Stimulated activated CD4-positive, alpha-beta T cell treated with anti-CD3 and anti-CD28 coated beads, Interleukin-4, amount 100 ng/mL, for 24 hours (primary cell): ENCODE results near the gene GABPB1.
"Not testable (repeated sequence)": the region's sequence is repeated elsewhere in the genome, so short reads cannot be mapped to it uniquely, and the experiment has no call there.

Source experiments
- DNase-seq: peaks from one replicate; pipeline ENCODE4 v3.0.0-alpha.2; 2020

Gene GABPB1

DNA sequence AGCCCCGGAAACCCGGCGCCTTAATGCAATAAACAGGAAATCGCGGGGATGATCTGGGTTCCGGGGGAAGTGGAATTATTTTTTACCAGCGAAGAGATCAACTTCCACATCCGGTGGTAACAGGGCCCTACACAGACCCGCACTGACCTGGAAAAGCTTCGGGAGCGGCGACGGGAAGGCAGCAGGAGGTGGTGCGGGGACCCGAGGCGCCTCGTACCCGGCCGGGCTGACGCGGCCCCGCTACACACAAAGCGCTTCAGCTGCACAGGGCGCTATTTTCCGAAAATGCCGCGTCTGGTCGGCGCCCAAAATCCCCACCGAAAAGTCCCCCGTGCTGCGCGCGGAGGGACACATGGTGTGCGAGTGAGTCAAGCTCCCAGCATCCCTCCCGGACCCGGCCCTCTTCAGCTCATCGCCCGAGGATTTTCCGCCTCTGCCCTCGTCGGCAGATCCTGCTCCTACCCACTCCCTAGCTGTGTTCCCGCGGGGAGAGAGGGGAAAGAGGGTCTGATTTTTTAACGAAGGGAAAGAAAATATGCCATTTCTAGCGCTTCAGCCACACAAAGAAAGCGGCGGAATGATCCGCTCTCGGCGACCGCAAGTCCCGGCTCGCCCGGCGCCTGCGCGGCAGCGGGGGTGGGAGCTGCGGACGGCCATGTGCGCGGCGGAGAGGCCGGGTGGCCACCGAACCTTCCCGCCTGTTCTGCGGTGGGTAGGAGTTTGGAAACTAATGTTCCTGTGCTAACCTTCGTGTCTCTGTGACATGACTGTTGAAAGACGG is at the start of gene GABPB1:
Gene GABPB1, minus strand, starts transcription at position 361 of the 781 bp plus-strand sequence. CDS start 45,400 bp downstream, outside the sequence.
- DNase-seq, result peak; percentile 89

DNA sequence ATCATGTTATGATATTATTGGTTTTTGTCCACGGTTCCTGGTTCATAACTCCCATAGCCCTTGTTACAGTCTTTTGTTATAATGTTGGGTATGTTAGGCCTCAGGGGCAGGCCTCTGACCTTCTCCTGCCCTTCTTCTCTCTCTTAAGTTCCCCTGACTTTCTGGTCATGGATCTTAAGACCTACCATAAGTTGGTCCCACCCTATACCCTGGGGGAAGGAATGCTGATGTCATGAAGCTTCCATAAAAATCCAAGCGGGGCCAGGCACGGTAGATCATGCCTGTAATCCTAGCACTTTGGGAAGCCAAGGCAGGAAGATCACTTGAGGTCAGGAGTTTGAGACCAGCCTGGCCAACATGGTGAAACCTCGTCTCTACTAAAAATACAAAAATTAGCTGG is 36.6 kb upstream of the GABPB1 start:
- DNase-seq, result not testable (repeated sequence)

DNA sequence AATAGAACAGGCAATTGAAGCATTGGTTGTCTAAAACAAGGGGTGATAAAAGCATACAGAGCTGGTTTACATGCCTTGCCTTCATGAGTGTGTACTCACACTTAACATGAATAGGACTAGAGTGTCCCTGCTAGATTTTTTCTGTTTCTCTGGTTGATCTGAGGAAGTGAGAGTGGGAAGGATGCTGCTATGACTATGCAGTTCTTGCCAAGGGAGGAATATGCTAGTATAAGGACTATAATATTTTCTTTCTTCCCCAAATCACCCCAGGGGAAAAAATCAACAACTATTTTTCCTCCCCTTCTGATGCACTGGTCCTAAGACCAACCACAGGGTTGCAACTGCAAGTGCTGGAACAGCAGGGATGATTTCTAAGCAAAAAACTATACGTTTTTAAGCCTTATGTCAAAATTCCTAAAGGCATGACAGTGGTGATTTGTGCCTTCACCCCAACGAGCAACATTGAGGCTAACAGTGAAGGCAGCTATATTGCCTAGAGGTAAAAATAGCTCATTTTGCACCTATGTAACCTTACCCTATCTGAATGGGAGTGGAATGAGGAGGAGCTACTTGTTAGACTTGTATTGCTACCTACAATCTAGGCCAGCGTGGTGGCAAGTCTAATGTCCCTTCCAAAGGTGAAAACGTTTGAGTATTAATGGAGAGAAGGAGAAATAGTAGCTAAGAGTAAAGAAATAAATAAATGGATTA is 35.7 kb upstream of the GABPB1 start:
- no peak for DNase-seq

DNA sequence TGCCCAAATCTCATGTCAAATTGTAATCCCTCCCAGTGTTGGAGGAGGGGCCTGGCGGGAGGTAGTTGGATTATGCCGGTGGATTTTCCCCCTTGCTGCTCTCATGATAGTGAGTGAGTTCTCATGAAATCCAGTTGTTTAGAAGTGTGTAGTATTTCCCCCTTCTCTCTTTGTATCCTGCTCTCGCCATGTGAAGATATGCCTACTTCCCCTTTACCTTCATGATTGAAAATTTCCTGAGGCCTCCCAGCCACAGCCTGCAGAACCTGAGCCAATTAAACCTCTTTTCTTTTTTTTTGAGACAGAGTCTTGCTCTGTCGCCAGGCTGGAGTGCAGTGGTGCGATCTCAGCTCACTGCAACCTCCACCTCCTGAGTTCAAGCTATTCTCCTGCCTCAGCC is 27.4 kb upstream of the GABPB1 start:
- DNase-seq, result not testable (repeated sequence)

DNA sequence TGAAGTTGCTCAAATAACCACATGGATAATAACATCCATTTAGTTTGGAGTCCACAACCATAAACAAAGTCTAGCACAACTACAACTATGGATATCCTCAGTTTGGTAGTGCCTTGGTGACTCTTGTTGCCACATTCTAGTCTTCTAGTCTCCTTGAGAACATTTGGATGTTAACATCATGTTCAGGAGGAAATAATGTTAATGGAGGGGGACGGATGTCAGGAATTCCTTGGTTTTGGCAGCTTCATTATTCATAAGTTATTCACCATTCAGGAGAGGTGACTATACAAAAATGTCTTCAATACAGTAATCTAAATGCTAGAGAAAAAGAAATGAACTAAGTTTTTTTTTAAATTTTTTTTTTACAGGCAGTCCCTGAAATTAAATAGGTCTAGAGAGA is 26.4 kb upstream of the GABPB1 start:
- no peak for DNase-seq

DNA sequence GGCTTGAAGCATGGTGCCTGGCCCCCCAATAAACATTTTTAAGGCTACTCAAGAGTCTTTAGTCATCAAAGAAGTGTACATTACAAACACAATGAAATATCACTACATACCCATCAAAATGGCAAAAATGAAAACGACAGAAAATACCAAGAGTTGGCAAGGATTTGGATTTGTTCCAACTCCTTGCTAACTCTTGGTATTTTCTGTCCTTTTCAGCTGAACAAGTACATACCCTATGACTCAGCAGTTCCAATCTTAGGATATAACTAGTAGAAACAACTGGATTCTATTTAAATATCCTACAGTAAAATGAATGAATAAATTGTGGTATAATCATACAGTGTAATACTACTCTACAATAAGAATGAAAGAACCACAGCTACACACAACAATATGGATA is 25.1 kb upstream of the GABPB1 start:
- DNase-seq, result no peak

DNA sequence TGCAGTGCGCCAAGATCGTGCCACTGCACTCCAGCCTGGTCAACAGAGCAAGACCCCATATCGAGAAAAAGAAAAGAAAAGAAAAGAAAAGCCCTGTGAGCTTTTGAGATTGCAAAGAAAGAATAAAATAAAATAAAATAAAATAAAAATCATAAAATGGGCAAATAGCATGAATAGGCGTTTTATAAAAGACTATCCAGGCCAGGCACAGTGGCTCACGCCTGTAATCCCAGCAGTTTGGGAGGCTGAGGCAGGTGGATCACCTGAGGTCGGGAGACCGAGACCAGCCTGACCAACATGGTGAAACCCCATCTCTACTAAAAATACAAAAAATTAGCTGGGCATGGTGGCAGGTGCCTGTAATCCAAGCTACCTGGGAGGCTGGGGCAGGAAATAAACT is 24.4 kb upstream of the GABPB1 start:
- DNase-seq, result not testable (repeated sequence)

DNA sequence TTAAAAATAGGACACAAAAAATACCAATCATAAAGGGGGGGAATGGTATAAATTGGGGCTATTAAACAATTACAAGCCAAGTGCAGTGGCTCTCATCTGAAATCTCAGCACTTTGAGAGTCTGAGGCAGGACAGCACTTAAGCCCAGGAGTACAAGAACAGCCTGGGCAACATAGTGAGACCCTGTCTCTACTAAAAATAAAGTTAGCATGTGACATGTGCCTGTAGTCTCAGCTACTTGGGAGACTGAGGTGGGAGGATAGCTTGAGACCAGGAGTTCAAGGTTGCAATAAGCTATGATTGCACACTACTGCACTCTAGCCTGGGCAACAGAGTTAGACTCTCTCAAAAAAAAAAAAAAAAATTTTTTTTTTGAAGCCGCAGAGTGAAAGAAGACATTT is 23.8 kb upstream of the GABPB1 start:
- DNase-seq, result no peak

DNA sequence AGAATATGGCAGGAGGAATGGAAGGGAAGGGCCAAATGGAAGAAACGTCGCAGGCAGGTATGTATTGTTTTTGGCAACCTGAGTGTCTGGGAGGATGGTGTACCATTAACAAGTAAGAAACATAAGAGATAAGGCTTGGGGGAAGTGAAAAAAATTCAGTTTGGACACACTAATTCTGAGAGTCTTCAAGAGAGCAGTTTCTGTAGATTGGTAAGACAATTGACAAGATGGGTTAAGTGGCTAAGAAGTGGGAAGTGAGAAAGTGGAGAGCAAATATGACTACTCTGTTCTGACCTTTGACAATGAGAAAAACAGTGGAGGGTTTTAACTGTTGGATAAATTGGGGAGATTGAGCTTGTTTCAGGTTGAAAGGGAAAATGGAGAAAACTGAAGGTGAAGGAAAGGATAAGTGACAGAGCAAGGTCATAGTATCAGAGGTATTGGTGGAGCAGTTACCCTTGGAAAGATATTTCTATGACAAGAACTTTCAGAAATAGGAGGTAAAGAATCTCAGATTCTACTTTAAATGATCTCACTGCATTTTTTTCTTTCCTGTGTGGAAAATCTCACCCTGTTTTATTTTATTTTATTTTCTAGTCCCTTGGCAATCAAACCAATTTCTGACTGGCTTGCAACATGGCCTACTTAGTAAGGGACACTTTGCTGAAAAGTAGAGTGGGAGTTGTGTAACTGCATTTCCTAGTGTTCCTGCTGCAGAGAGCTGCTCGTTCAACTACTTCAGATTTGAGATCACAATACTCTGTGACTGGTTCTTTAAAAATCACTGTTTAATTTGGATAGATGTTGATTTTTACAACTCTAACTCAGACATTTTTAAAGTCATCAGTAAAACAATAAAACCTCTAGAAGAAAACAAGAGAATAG is 23.1 kb upstream of the GABPB1 start:
- no peak for DNase-seq

DNA sequence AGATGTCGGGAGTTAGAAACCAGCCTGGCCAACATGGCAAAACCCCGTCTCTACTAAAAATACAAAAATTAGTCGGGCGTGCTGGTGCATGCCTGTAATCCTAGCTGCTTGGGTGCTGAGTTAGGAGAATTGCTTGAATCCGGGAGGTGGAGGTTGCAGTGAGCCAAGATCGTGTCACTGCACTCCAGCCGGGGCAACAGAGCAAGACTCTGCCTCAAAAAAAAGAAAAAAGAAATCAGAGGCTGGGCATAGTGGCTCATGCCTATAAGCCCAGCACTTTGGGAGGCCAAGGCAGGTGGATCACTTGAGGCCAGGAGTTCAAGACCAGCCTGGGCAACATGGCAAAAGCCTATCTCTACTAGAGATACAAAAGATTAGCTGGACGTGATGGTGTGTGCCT is 14.6 kb upstream of the GABPB1 start:
- DNase-seq, result not testable (repeated sequence)

DNA sequence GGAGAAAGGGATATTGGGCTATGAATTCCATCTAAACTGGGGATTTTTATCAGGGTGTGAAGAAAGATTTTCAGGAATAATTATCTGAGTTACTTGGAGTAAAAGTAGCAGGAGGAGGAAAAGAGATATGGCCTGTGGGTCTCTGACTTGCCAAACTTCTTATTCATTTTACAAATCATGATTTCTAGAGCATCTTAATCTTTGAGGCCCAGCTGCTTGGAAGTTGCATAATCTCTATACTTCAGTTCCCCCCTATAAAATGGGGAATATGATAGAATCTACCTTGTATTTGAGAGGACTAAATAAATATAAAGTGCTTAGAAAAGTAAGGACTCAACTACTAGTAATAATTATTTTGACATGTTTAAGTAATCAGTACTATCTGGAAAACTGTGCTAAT is 11.0 kb upstream of the GABPB1 start:
- no peak for DNase-seq

DNA sequence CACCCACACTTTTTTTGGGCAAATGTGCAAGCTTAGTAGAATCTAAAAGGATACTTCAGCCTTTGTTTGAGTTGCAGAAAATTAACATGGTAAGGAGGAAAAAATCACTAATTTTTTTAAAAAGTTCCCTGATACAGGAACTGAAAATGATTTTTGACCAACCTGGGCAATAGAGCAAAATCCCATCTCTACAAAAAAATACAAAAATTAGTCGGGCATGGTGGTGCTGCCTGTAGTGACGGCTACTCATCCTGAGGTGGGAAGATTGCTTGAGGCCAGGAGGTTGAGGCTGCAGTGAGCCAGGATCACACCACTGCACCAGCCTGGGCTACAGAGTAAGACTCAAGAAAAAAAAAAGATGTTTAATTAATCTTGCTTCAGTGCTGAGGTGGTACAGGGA is 10.6 kb upstream of the GABPB1 start:
- DNase-seq, result no peak

DNA sequence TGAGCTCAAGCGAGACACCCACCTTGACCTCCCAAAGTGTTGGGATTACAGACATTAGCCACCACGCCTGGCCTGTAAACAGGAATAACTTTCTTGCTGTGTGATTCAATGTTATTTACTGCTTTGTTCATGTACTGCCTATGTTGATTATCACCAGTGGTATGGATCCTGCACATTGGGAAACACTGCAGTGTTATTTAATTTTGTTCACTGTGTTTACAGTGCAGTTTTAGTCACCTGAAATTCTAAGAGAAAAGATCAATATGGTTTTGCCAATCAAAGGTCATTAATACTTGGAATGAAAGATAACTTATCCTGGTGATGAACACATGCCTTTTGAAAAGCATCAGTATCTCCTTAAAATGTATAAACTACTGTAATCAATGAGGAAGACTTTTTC is 8.6 kb upstream of the GABPB1 start:
- DNase-seq, result no peak

DNA sequence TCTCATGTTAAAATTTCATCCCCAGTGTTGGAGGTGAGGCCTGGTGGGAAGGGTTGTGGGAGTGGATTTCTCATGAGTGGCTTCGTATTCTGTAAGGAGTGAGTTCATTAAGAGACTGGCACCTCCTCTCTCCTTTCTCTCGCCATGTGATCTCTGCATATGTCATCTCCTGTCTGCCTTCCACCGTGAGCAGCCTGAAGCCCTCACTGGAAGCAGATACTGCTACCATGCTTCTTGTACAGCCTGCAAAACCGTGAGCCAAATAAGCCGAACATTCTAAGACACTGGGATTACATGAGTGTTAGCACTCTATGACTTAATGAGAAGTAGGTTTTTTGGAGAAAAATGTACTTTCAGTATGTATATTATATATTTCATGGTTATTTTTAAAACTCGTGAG is 6.8 kb upstream of the GABPB1 start:
- DNase-seq, result no peak

DNA sequence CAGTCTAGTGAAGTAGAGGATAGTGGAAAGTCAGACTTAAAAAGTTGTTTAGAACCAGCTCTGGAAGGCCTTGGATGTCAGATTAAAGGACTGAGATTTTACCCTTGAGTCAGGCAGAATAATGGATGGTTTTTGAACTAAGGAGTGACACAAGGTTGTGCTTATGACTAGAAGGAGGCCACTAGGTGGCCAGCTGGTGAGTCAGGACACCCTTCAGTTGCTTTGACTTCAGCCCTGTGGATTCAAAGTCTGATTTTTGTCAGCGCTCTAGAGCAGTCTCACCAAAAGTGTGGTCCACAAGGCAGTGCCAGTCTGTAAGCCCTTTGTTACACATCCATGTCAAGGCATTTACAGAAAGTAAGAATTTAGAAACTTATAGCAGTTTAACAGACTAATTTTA is 3.8 kb upstream of the GABPB1 start:
- peak; percentile 32 for DNase-seq

DNA sequence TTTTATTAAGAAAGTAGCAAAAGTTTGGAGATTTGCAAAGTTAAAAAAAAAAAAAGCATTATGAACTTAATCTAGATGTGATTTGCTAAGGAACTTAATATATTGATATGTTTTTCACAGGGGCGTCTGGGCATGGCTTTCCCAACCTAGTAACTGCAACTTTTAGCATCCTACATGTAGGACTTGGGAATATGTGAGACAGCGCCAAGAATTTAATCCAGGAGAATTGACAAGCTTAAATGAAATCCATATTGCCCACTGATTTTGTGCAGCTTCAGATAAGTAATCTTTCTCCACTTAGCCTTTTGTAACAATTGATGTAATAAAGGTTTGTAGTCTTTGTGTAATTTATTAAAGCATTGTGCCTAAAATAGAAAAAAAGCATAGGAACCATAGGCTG is 982 bp upstream of the GABPB1 start:
- DNase-seq, result no peak

DNA sequence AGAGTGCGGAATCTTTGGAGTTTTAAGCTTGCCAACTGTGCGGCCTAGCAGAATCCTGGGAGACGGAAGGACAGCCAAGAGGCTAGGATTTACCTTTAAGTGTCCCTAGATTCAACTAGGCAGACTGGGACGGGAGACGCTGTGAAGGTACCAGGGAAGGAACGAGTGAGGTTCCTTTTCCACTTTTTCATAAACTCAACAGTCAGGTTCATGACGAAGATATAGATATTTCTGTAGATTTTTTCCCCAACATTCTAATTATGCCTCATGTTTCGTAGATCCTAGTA is 564 bp upstream of the GABPB1 start:
- DNase-seq, result no peak

DNA sequence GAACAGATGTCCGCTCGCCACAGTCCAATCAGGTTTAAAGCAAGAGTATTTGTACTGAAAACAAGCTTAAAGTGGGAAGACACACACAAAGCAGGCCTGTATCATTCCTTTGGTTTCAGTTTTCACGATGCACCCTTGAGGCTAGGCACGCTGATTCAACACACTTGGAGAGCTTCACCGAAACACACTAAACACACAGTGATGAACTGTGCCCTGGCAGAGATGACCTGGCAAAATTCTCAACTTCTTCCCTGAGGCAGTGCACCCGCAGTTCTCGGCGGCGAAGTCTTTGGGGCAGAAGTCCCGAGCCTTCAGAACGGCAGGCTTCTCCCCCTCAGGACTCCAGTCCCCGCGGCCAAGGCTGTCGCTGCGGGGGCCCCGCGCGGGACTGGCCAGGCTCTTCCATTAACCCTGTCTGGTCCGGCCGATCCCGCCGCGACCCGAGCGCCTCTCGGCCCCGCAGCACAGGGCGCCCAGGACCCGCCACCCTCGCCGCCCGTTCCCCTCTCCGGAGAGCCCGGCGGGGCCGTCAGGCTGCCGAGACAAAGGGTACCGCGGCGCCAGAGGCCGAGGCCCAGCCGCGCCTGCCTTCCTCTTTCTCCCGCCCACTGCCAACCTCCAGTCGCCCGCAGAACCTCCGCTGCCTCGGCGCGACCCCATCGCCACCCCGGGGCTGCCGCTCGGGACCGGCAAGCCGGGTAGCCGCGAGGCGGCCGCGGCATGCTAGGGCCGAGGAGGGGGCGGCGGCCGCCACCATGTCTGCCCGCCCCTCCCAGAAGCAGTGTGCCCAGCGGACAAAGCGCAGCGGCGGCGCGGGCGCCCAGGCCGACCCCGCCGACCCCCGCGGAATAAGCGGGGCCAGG is 792 bp downstream of the GABPB1 start:
- peak; percentile 71 for DNase-seq

DNA sequence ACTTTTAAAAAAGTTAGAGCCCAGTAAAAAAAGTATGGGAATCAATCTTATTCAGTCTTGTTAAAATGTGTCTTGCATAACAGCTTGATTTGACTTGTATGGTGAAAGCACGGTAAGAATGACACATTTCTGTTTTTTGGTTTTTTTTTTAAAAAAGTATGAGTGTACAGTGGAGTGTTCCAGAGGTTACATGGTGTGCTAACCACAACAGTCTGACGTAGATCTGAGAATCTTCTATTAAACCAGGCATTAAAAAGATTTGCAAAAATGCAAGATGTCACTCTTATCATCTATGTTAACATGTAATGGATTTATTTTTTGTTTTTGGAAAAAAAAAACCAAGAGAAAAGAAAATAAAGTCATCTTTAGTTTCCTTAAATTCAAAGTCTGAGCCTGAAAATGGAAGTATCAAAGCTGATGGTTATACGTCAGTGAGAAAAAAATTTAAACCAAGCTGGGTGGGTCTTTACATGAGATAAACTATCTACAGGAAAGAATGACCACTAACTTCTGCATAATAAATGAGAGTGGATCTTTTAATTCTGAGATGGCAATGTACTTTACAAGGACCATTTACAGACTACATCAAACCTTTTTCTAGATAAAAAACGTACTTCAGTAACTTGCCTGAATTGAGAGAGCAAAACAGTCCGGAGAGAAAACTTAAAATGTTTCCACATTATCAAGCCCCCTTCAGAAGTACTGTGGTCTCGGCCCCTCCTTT is 1.6 kb downstream of the GABPB1 start:
- peak; percentile 16 for DNase-seq

DNA sequence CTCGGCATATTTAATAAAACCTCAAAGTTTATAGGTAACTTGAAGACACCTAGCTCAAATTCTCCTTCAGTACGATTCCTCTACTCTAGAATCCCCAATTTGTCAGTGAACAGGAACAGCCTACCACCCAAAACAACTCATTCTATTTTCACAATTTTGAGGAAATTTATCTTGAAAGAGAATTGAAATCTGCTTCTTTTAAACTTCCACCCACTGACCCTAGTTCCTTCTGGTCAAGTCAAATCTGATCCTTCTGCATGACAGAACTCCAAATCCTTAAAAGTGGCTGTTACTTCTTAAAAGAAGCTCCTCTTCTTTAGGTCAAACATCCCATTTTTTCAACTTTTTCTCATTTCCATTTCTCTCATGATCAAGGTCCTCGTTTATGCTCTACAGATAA is 4.4 kb downstream of the GABPB1 start:
- DNase-seq, result no peak

DNA sequence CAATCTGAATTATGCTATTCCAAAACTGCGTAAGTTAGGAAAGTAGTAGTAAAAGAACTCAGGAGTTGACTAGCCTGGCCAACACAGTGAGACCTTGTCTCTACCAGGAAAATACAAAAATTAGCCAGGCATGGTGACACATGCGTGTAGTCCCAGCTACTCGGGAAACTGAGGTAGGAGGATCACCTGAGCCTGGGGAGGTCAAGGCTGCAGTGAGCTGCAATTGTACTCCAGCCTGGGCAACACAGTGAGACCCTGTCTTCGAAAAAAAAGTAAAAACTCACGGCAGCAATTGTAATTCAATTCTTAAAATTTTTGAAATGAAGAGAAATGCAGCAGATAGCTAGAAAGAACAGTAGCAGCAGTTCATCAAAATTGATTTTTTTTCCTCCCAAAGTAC is 9.7 kb downstream of the GABPB1 start:
- DNase-seq, result no peak

DNA sequence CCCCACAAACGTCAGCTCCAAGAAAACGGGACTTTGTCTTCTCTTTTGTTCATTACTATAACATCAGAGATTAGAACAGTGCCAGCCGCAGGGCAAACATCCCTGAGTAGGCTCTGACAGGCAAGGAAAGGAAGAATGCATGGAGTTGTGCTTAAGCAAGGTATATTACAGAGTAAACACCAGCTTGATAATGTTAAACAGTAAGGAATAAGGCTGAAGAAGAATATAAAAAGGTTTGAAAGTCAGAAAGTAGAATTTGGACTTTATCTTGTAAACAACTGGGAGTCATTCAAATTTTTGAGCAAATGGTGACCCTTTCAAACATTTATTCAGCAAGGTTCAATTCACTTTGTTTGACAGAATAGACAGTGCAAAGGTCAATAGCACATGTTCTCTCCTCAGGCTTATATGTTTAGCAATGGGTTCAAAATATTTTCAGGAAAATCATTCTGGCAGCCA is 11.0 kb downstream of the GABPB1 start:
- no peak for DNase-seq
